HCT116 (cell line): ENCODE measurements around the gene RXRA. TPM values are rescaled to one million over a fixed set of nuclear protein-coding genes. Genes with fewer than 3 reads are reported as not detected.

Experiments
- ATAC-seq: fragments of 200-7000 bp; cut with Tn5 transposase; 2 replicates; pipeline ENCODE4 v1.9.1; 2020; ENCODE audit warnings: mild to moderate bottlenecking, moderate library complexity
- BruUV-seq: library from RNA; stranded (reverse); fragments of 400-500 nt; replicated peaks from 2 replicates; lab custom pipeline; 2021; lab: Mats Ljungman, UMichigan
- CTCF ChIA-PET: fragments of 300-600 bp; sonication (Branson Sonifier 250); formaldehyde crosslinking; loops from one replicate; lab custom pipeline; 2021; ENCODE audit warnings: antibody characterized with exemption; lab: Charles Lee
- POLR2A ChIA-PET: fragments of 300-600, 350-600 bp; sonication (Branson Sonifier 250); formaldehyde crosslinking; loops from one replicate; lab custom pipeline; 2021; ENCODE audit warnings: antibody characterized with exemption; lab: Charles Lee
- RAD21 ChIA-PET, 2 experiments: fragments of 300-600 bp; sonication (Branson Sonifier 250); formaldehyde crosslinking; loops; one replicate each; lab custom pipeline; 2023; ENCODE audit warnings: low total read pairs in 2 of 2; ENCODE audit not compliant: uncharacterized antibody in 2 of 2, unreplicated experiment in 2 of 2, low non-redundant PET in 1 of 2; lab: Charles Lee
- DNase-seq: peaks from one replicate; pipeline ENCODE4 v3.0.0-alpha.2; 2010; ENCODE audit warnings: low read depth, low spot score
- H2AFZ ChIP-seq: fragments of 200-600 bp; shearing (Covaris generic), sonication (generic); 2 replicates; pipeline ENCODE4 v1.6.1; 2017; ENCODE audit warnings: low read depth, mixed run types, mixed read lengths, antibody characterized with exemption, low read length; ENCODE audit not compliant: poor library complexity, severe bottlenecking
- H3K27ac ChIP-seq: 2 replicates; pipeline ENCODE4 v1.5.1; 2012; ENCODE audit warnings: low read depth, low read length
- H3K27me3 ChIP-seq: fragments of 200-600 bp; sonication (generic); 2 replicates; pipeline ENCODE4 v1.6.1; 2016; ENCODE audit warnings: mixed run types, low read length, mixed read lengths; ENCODE audit not compliant: insufficient read depth
- H3K36me3 ChIP-seq, 2 experiments: fragments of 200-500 bp in 1 of 2; fragments of 200-600 bp in 1 of 2; sonication (Bioruptor generic) in 1 of 2; sonication (generic) in 1 of 2; 2 replicates each; pipeline versions ENCODE4 v1.5.1 to v1.6.1; 2014 to 2016; ENCODE audit warnings: low read length in 2 of 2, inconsistent platforms in 1 of 2, mixed read lengths in 1 of 2, mixed run types in 1 of 2; ENCODE audit not compliant: insufficient read depth in 2 of 2, control insufficient read depth in 1 of 2
- H3K4me1 ChIP-seq, 2 experiments: fragments of 200-600 bp in 1 of 2; sonication (generic) in 1 of 2; 2 replicates each; pipeline versions ENCODE4 v1.5.1 to v1.6.1; 2012 to 2017; ENCODE audit warnings: low read length in 2 of 2, inconsistent platforms in 1 of 2, mild to moderate bottlenecking in 1 of 2, mixed read lengths in 1 of 2, mixed run types in 1 of 2, moderate library complexity in 1 of 2; ENCODE audit not compliant: insufficient read depth in 2 of 2, control insufficient read depth in 1 of 2
- H3K4me2 ChIP-seq: fragments of 200-600 bp; sonication (generic); 2 replicates; pipeline ENCODE4 v1.6.1; 2017; ENCODE audit warnings: mixed run types, low read length, mixed read lengths
- H3K4me3 ChIP-seq, 2 experiments: fragments of 200-600 bp in 1 of 2; sonication (generic) in 1 of 2; replicated peaks in 1 of 2; 2 replicates each; pipeline ENCODE4 v1.5.1; 2011 to 2016; ENCODE audit warnings: low read length in 2 of 2, control low read depth in 1 of 2, low read depth in 1 of 2, mild to moderate bottlenecking in 1 of 2, mixed read lengths in 1 of 2, mixed run types in 1 of 2
- H3K79me2 ChIP-seq: fragments of 200-600 bp; sonication (generic); 2 replicates; pipeline ENCODE4 v1.6.1; 2017; ENCODE audit warnings: mild to moderate bottlenecking, mixed run types, low read length, moderate library complexity, mixed read lengths; ENCODE audit not compliant: insufficient read depth
- H3K9ac ChIP-seq: fragments of 200-600 bp; sonication (generic); 2 replicates; pipeline ENCODE4 v1.6.1; 2016; ENCODE audit warnings: low read length, mixed read lengths
- H3K9me2 ChIP-seq: fragments of 200-600 bp; sonication (generic), shearing (Covaris generic); 2 replicates; pipeline ENCODE4 v1.6.1; 2017; ENCODE audit warnings: mixed run types, mild to moderate bottlenecking, moderate library complexity; ENCODE audit not compliant: insufficient read depth
- H3K9me3 ChIP-seq, 2 experiments: fragments of 200-500 bp in 1 of 2; fragments of 200-600 bp in 1 of 2; sonication (Bioruptor generic) in 1 of 2; sonication (generic) in 1 of 2; 2 replicates each; pipeline ENCODE4 v1.6.1; 2014 to 2017; ENCODE audit warnings: low read length in 2 of 2, mixed read lengths in 2 of 2, inconsistent platforms in 1 of 2, low read depth in 1 of 2, mild to moderate bottlenecking in 1 of 2, mixed run types in 1 of 2, moderate library complexity in 1 of 2; ENCODE audit not compliant: control insufficient read depth in 1 of 2, insufficient read depth in 1 of 2
- H4K20me1 ChIP-seq: fragments of 200-600 bp; sonication (generic), shearing (Covaris generic); 2 replicates; pipeline ENCODE4 v1.6.1; 2017; ENCODE audit warnings: mixed run types, mild to moderate bottlenecking, moderate library complexity; ENCODE audit not compliant: insufficient read depth
- CBX3 ChIP-seq: IDR thresholded peaks from 2 replicates; pipeline ENCODE4 v1.6.1; 2012; ENCODE audit warnings: low read depth
- CEBPB ChIP-seq: IDR thresholded peaks from 2 replicates; pipeline ENCODE4 v1.6.1; 2012; ENCODE audit warnings: low read depth
- CTCF ChIP-seq, 3 experiments: fragments of 200-600 bp in 1 of 3; sonication (generic) in 1 of 3; IDR thresholded peaks in 2 of 3; conservative IDR thresholded peaks in 1 of 3; 2 replicates each; pipeline ENCODE4 v1.5.1; 2012 to 2017; ENCODE audit warnings: low read depth in 2 of 3, low read length in 2 of 3, antibody characterized with exemption in 1 of 3, borderline replicate concordance in 1 of 3, control low read depth in 1 of 3, mild to moderate bottlenecking in 1 of 3, mixed read lengths in 1 of 3, mixed run types in 1 of 3, moderate library complexity in 1 of 3; ENCODE audit not compliant: insufficient read depth in 1 of 3
- EGR1 ChIP-seq: IDR thresholded peaks from 2 replicates; pipeline ENCODE4 v1.6.1; 2012; ENCODE audit warnings: low read depth
- JUND ChIP-seq: IDR thresholded peaks from 2 replicates; pipeline ENCODE4 v1.6.1; 2012
- MAX ChIP-seq: IDR thresholded peaks from 2 replicates; pipeline ENCODE4 v1.6.1; 2012
- POLR2A ChIP-seq: IDR thresholded peaks from 2 replicates; pipeline ENCODE4 v1.7.0; 2011; ENCODE audit warnings: borderline replicate concordance; ENCODE audit not compliant: insufficient read depth, insufficient read length; ENCODE audit errors: extremely low read depth
- POLR2AphosphoS5 ChIP-seq: IDR thresholded peaks from 2 replicates; pipeline ENCODE4 v1.6.1; 2011; ENCODE audit warnings: mild to moderate bottlenecking, low read depth, low read length, moderate library complexity
- RAD21 ChIP-seq: IDR thresholded peaks from 2 replicates; pipeline ENCODE4 v1.6.1; 2012; ENCODE audit warnings: low read depth, mild to moderate bottlenecking
- REST ChIP-seq: IDR thresholded peaks from 2 replicates; pipeline ENCODE4 v1.6.1; 2012; ENCODE audit warnings: low read depth
- SIN3A ChIP-seq: IDR thresholded peaks from 2 replicates; pipeline ENCODE4 v1.6.1; 2012; ENCODE audit warnings: low read depth
- SP1 ChIP-seq: IDR thresholded peaks from 2 replicates; pipeline ENCODE4 v1.6.1; 2012; ENCODE audit warnings: low read depth
- TCF7L2 ChIP-seq: IDR thresholded peaks from 2 replicates; pipeline ENCODE4 v1.7.0; 2011; ENCODE audit warnings: borderline replicate concordance, inconsistent platforms; ENCODE audit not compliant: insufficient read depth, insufficient read length; ENCODE audit errors: extremely low read depth
- YY1 ChIP-seq: IDR thresholded peaks from 2 replicates; pipeline ENCODE4 v1.6.1; 2011; ENCODE audit warnings: low read length, low read depth, moderate library complexity, mild to moderate bottlenecking; ENCODE audit not compliant: insufficient replicate concordance; ENCODE audit errors: extremely low read depth
- ZBTB33 ChIP-seq: IDR thresholded peaks from 2 replicates; pipeline ENCODE4 v1.6.1; 2011; ENCODE audit warnings: mild to moderate bottlenecking, low read length, moderate library complexity; ENCODE audit not compliant: insufficient replicate concordance; ENCODE audit errors: extremely low read depth
- ZFX ChIP-seq: fragments of 450-650 bp; IDR thresholded peaks from 2 replicates; pipeline ENCODE4 v1.6.1; 2017
- intact Hi-C: fragments of 100-400 bp; cut with micrococcal nuclease; formaldehyde crosslinking; loops from 2 replicates; pipeline ENCODE4 v1.10.0; 2022
- total RNA-seq: library from RNA; stranded (reverse); gene quantifications from one replicate; pipeline ENCODE4 v1.2.1, GENCODE V29; 2021; ENCODE audit not compliant: unreplicated experiment

The RXRA gene
- total RNA-seq, 1 experiment from 2014 or later = 43.9 TPM

GRCh38 chr9:134383148-134383547 is 56.9 kb downstream of the RXRA start (continued):
- TF ChIP-seq ZBTB33 = no peak
- TF ChIP-seq ZFX = no peak
- TF ChIP-seq YY1 = no peak
- TF ChIP-seq SP1 = no peak
- no peak for TF ChIP-seq SIN3A

- H3K9me3 ChIP-seq = no peaks in the 10 kb centered on the region
- H3K79me2 ChIP-seq = peaks cover 86% of the 10 kb centered on the region; the same call in 1 of the 2 replicates
- peak; percentile 28 for ATAC-seq
- no peak for DNase-seq
- H3K27ac ChIP-seq = peak overlapping the region; percentile 23; the same call in 1 of the 2 replicates
- no TSS peak for BruUV-seq
- ChIA-PET POLR2A (no interaction called here), RAD21 (no interaction called here), CTCF (no interaction called here)
- H2AFZ ChIP-seq = no peak overlapping the region
- H3K9ac ChIP-seq = peak overlapping the region; percentile 38; the same call in 1 of the 2 replicates
- peaks cover 3% of the 10 kb centered on the region; the same call in 1 of the 2 replicates for H4K20me1 ChIP-seq
- H3K36me3 ChIP-seq = no peaks in the 10 kb centered on the region
- H3K9me2 ChIP-seq = no peaks in the 10 kb centered on the region
- intact Hi-C loops = no loop called here
- H3K4me1 ChIP-seq = peaks cover 28 to 55% of the 10 kb centered on the region in 2 experiments
- no peaks in the 10 kb centered on the region for H3K27me3 ChIP-seq
- H3K4me2 ChIP-seq = peak overlapping the region; percentile 53
- no peak overlapping the region for H3K4me3 ChIP-seq
- TF ChIP-seq REST (no peak), CBX3 (no peak), SP1 (no peak), MAX (no peak), POLR2A (no peak), TCF7L2 (no peak), POLR2AphosphoS5 (no peak), YY1 (no peak), ZFX (no peak), CTCF (IDR thresholded peaks at IDR 0.05 in 2 of 3, conservative IDR thresholded peaks at IDR 0.05 in 1 of 3; ENCODE audit: borderline replicate concordance in 1 of 3, insufficient read depth in 1 of 3, low read depth in 2 of 3, low read length in 2 of 3) (no peak), JUND (no peak), SIN3A (no peak), RAD21 (no peak), CEBPB (no peak), EGR1 (no peak)
Observed at GRCh38 chr9:134384811-134385479, 58.7 kb downstream of the RXRA start.
